IPS-18c (cell line): ENCODE results near the gene ANKRD60.
A peak's percentile ranks its signal among the peaks of the same experiment; 100 is the strongest.

Source experiments
- H3K4me3 ChIP-seq: 2 replicates; pipeline ENCODE4 v1.7.0; 2013; ENCODE audit warnings: low read depth, mild to moderate bottlenecking, low read length, moderate library complexity; ENCODE audit not compliant: insufficient read depth
- H3K9me3 ChIP-seq: one replicate; pipeline ENCODE4 v1.6.1; 2013; ENCODE audit warnings: mild to moderate bottlenecking, low read length, moderate library complexity; ENCODE audit not compliant: control insufficient read depth, insufficient read depth

ANKRD60 gene, protein sequence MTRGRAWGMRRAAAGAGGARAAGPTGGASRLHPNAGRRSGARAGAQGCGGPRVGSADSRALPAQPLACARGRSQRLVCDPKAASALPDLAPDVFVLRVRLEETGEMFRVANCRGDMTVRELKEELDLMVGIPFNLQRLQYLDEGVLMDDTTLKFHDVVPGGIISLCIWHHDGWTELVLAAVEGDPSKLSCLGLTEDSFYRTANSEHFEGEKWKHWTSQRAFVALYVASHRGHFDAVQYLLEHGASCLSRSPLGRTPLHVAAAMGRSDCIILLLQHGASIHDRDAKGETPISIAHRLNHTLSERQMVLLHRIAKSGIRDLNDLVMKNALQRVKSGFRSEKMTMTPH

DNA sequence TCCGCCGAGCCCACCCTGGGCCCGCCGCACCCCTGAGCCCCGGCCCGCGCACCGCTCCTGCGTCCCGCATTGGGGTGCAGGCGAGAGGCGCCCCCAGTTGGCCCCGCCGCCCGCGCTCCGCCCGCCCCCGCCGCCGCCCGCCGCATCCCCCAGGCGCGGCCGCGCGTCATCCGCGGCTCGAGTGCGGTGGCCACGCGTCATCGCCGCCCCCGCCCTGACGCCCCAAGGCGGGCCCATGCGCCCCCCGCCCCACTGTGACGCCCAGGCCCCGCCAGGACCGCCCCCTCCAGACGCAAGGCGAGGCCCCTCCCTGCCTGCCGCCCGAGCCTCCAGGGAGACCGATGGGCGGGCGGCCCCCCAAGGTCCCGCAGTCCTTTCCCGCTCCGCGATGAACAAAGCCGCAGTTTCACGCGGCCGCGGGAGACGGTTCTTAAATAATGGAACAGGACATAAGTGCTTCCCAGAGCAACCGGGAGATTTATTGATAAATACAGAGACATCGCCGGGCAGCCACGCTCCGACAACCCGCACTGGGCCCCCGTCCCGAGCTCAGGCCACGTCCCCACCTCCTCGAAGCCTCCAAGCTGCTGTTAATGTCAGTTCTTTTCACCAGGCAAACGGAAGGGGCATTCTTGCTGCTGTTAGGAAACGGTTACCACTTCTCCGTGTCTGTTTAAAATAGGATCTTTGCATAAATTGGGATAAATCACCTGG is at the start of gene ANKRD60:
Gene ANKRD60, minus strand, starts transcription at position 170 of the 714 bp plus-strand sequence. Its CDS starts 0 bp downstream, at position 170.
- H3K4me3 ChIP-seq, result peak within 1 kb of the TSS; percentile 58
- H3K9me3 ChIP-seq, result peaks cover 3% of the 10 kb centered on the region

DNA sequence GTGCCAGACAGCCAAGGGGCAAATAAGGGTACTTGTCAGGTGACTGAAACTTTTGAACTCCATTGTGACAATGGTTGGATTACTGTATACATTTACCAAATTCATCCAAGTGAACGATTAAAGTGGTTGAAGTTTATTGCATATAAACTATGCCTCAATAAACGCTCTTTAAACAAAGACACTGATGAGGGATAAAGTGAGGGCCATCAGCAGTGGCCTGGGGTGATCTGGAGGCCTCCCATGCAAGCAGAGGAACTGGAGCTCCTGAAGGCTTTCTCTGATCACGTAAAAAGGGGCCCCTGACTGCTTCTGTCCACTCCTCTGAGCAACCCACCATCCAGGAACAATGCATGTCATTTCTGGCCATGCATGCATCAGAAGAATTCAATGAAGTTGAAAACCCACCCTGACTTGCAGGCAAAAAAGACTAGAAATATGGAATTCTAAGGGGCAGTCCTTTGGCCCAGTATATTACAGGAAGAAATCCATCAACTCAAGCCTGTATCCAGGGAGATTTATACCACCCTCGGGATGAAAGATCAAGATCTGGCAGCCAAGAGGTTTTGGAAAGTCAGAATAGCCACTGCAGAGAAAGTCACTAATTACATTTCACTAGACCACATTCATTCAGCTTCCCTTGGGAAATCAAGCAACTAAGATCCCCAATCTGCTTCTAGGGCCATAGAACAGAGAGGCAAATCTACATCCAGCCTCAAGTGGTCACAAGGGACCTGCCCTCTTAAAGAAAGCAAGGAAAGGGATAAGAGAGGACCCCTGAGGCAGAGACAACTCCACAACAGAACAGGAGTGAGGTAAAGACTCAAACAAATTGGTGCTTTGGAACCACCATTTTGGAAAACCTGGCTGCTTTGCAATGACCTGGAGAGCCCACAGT is 49.4 kb upstream of the ANKRD60 start:
- no peak overlapping the region for H3K4me3 ChIP-seq
- no peaks in the 10 kb centered on the region for H3K9me3 ChIP-seq

DNA sequence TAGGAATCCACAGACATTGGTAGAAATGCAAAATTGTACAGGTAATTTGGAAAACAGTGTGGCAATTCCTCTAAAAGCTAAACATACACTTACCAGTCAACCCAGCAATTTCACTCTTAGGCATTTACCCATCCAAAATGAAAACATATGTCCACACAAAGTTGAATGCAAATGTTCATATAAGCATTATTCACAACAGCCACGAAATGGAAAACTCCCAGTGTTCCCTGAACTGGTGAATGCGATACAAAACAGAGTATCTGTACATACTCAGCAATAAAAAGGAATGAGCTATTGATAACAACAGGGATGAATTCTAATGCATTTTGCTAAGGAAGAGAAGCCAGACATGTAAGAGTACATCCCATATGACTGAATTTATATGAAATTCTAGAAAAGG is 48.7 kb upstream of the ANKRD60 start:
- Histone ChIP-seq H3K4me3 (no peak overlapping the region), H3K9me3 (no peaks in the 10 kb centered on the region)

DNA sequence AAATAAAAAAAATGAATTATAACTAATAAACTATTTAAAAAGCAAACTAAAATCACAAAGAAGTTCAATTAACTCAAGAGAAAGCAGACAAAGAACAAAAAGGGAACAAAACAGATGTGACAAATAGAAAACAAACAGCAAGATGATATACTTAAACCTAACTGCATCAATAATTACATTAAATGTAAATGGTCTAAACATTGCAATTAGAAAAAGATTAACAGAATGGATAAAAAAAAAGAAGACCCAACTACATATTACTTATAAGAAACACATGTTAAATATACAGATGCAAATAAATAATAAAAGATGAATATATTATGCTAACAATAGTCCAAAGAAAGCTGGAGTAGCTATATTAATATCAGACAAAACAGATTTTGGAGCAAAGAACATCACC is 45.9 kb upstream of the ANKRD60 start:
- Histone ChIP-seq H3K9me3 (no peaks in the 10 kb centered on the region), H3K4me3 (no peak overlapping the region)

DNA sequence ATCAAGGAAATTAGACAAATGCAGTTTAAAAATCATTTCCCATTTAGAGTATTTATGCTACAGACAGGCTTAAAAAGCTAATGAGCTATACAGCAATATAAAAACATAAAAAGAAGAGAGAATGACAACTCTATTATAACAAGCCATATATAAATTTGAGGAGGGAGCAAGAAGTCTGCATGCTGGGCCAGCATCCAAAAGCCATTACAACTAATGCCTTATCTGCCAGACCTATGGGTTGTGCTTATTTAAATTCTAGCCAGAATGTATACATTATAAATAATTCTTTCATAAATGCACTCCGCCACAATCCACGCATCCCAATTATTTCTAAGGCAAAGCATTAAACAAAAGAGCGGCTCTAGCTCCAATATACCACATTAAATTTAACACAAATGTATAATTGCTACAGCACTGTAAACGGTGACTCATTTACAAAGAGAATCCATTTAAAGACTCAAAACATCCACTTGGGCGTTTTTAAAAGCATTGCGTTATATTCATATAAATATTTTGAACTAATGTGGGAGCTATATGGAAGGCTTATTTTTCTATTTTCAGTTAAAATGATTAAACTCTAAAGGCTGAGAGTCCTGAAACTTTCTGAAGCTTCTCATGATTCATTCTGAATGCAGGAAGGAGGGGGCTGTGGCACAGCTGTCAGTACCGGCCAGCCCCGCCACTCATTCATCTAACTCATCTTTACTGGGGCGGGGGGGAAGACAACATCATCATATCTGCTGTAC is 43.3 kb upstream of the ANKRD60 start:
- Histone ChIP-seq H3K9me3 (no peaks in the 10 kb centered on the region), H3K4me3 (no peak overlapping the region)

DNA sequence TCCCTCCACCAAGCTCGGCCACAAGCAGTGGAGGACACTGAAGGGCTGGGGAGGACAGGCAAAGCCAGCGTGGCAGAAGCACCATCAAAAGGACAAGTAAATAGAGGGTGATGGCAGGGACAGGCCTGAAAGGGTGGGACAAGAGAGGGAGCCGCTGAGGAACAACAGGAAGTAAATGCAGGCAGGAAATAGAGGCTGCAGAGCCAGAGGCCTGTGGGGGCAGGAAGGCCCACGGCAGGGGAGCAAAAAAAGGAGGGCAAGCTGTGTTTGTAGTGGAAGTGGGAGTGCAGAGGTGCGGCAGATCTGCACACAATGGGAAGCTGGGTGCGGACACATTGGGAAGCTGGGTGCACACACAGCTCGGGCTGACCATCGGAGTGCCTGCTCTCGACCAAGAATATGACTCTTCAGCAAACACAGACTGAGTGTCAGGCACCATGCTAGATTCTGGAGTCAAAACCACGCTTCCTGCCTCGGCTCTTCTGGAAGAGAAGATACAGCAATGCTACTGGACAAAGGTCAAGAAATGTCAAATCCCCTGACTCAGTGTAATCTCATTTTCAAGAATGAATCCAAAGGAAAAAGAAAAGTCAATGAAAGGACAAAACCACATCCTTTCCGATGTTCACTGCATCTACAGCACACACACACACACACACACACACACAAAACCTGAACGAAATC is 40.6 kb upstream of the ANKRD60 start:
- Histone ChIP-seq H3K9me3 (no peaks in the 10 kb centered on the region), H3K4me3 (no peak overlapping the region)

DNA sequence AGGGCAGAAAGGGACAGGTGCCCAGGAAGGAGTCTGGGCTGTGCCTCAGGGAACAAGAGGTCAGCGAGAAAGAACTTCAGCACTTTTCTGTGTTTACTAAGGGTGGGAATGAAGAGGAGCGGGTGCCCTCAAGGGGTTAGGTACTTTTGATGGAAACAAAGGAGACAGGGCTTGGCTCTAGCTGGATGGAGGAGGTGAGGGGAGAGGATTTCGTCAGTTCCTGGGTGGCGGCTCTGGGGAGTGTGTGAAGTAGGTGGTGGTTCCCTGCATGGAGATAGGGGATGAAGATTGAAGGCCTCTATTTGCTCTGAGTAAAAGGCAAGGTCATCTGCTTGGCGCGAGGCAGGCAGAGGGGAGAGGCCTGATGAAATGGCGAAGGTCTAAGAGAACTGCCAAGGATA is 40.0 kb upstream of the ANKRD60 start:
- Histone ChIP-seq H3K9me3 (no peaks in the 10 kb centered on the region), H3K4me3 (no peak overlapping the region)

DNA sequence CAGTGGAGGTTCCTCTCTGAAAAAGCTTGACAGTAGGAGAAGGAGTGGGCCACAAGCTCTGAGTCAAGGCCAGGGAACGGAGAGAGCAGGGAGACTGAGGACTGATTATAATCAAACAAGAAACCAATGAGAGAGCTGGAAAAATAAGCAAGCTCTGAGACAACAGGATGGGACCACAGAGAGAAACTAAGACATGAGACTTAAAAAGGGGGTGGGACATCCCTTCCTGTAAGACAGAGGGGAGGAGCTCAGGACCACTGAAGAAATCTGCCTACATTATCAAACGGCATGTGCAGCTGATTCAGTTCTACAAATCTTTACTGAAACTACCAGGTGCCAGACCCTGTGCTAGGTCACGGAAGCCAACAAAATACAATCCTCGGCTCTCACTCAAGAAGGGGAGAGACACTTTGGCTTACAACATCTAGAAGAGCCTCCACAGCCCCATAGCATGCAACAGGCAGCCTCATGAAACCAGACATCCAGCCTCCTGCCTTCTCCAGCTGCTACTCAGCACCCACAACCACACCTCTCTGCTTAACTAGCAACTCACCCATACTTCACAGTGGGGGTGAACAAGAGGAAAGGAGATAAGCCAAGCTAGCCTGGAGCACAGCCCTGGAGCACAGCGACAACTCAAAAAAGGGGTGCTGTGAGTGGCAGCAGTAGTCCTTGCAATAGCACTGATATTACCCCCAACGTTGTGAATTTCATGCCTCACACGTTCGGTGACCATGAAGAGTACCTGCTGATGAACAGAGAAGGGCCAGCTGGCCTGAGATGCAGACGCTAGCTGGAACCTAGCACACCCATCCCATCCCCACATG is 39.1 kb upstream of the ANKRD60 start:
- Histone ChIP-seq H3K4me3 (no peak overlapping the region), H3K9me3 (no peaks in the 10 kb centered on the region)

DNA sequence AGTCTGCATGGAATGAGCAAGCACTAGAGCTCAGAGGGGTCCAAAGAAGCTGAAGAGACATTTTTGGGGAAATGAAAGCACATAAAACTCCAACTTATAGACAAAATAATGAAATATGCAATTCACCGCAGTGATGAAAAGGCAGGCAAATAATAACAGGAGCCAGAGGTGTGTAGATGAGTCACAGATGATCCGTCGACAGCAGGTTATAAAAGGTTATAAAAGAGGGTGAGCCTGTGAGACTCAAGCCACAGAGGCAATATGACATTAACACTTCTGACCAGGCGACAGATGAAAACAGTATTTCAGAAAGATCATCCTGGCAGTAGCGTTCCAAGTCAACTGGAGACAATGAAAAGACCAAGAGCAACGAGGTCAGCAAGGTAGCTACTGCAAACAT is 35.8 kb upstream of the ANKRD60 start:
- H3K9me3 ChIP-seq, result no peaks in the 10 kb centered on the region

DNA sequence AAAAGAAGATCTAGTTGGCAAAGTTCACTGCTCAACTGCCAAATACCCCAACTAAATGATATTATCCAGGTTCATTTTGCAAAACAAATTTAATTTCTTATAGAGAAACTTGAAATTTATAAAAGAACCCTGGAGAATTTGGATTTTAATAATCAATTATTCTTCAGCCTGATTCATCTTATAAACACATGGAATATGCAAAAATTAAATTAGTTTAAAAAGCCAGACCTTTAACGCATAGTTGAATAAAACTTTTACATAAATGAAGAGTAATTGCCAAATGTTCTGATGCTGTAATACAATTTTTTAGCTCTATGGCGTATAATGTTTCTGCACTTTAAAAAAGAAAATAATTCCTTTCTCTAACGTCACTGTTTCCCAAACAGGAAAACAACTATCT is 33.2 kb upstream of the ANKRD60 start:
- Histone ChIP-seq H3K9me3 (no peaks in the 10 kb centered on the region), H3K4me3 (no peak overlapping the region)

More for the DNA sequence above, 35.8 kb upstream of the ANKRD60 start:
- no peak overlapping the region for H3K4me3 ChIP-seq

DNA sequence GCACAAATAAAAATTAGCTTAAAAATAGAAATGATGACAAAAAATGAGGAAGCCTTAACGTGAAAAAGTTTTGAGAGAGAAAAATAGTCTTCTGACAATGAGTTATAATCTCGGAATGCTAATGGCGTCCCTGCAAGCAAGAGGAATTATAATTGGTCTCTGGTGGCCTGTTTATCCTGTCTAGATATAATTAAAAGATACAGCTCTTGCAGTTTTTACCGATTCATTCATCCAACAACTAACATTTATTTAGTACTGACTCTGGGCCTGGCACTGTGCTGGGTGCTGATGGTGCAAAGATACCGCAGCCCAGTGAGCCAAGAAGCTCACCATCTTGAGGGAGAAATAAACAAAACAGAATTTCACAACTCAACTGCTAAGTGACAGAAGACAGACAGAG is 31.6 kb upstream of the ANKRD60 start:
- Histone ChIP-seq H3K4me3 (no peak overlapping the region), H3K9me3 (no peaks in the 10 kb centered on the region)

DNA sequence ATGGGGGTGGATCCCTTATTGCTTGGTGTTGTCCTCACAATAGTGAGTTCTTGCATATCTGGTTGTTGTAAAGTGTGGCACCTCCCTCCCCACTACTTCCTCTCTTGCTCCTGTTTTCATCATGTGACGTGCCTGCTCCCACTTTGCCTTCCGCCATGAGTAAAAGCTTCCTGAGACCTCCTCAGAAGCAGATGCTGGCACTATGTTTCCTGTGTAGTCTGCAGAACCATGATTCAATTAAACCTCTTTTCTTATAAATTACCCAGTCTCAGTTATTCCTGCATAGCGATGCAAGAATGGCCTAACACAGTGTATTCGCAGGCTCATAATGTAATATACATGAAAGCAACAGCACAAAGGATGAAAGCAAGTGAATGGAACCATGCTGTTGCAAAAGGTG is 28.4 kb upstream of the ANKRD60 start:
- H3K4me3 ChIP-seq, result no peak overlapping the region

DNA sequence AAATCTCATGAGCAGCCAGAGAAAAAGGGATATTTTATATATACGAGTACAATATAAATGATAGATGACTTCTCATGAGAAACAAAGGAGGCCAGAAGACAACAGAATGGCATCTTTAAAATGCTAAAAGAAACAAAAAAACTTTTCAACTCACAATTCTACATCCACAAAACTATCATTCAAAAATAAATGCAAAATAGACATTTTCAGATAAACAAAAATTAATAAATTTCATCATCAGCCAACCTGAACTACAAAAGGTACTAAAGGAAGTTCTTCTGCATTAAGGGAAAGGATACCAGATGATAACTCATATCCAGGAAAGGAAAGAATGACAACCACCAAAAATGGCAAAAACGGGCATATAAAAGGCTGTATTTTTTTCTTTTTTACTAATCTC is 27.9 kb upstream of the ANKRD60 start:
- Histone ChIP-seq H3K4me3 (no peak overlapping the region), H3K9me3 (no peaks in the 10 kb centered on the region)

More for the DNA sequence above, 28.4 kb upstream of the ANKRD60 start:
- H3K9me3 ChIP-seq, result no peaks in the 10 kb centered on the region

DNA sequence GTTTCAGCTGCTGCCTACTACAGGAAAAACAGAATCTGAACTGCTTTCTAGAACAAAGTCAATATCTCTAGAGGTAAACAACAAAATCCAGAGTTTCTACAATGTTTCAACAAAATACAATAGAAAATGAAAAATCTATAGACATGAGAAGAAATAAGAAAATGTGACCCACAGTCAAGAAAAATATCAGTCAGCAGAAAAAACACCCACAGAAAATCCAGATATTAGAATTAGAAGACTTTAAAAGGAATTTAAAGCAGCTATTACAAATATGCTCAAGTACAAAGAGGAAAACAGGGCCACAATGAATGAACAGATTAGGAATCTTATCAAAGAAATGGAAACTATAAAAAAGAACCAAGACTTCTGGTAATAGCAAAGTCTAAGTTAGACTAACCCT is 26.4 kb upstream of the ANKRD60 start:
- H3K9me3 ChIP-seq, result no peaks in the 10 kb centered on the region
- H3K4me3 ChIP-seq, result no peak overlapping the region

DNA sequence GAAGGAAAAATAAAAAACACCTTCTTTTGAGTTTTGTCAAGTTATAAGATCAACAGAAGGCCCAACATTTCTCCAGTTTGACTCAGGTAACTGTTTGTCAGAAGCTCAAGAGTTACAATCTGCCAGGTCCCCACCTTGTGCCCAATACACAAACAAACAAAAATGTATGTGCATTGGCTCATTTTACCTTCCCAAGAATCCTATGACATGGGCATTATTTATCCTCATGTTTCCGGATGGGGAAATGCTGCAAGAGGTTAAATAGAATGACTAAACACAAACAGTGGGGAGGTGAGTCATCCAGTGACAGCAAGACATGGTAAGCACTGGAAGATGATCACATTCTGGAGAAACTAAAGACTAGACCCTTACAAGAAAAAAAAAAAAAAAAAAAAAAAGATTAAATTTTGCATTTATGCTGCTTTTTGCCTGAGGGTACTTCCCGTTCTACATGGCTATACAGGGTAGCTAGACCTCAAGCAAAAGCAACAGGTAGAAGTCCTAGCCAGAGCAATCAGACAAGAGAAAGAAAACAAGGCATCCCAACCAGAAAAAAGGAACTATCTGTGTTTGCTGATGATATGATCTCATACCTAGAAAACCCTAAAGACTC is 23.6 kb upstream of the ANKRD60 start:
- no peaks in the 10 kb centered on the region for H3K9me3 ChIP-seq
- H3K4me3 ChIP-seq, result no peak overlapping the region
